Forelimb muscle (tissue), 1 donor: ENCODE results near the gene SELENOS. TPM values are rescaled to one million over a fixed set of nuclear protein-coding genes. Genes with fewer than 3 reads are reported as not detected.

Source experiments
- DNase-seq: peaks from one replicate; pipeline ENCODE4 v3.0.0-alpha.2; 2013; ENCODE audit warnings: low read depth
- polyA plus RNA-seq: library from polyadenylated mRNA; unstranded; fragments of 120-200 nt; gene quantifications from one replicate; pipeline ENCODE4 v1.2.1, GENCODE V29; 2013; ENCODE audit not compliant: insufficient read length

SELENOS gene, protein sequence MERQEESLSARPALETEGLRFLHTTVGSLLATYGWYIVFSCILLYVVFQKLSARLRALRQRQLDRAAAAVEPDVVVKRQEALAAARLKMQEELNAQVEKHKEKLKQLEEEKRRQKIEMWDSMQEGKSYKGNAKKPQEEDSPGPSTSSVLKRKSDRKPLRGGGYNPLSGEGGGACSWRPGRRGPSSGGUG
- polyA plus RNA-seq: 35.9 TPM

DNA sequence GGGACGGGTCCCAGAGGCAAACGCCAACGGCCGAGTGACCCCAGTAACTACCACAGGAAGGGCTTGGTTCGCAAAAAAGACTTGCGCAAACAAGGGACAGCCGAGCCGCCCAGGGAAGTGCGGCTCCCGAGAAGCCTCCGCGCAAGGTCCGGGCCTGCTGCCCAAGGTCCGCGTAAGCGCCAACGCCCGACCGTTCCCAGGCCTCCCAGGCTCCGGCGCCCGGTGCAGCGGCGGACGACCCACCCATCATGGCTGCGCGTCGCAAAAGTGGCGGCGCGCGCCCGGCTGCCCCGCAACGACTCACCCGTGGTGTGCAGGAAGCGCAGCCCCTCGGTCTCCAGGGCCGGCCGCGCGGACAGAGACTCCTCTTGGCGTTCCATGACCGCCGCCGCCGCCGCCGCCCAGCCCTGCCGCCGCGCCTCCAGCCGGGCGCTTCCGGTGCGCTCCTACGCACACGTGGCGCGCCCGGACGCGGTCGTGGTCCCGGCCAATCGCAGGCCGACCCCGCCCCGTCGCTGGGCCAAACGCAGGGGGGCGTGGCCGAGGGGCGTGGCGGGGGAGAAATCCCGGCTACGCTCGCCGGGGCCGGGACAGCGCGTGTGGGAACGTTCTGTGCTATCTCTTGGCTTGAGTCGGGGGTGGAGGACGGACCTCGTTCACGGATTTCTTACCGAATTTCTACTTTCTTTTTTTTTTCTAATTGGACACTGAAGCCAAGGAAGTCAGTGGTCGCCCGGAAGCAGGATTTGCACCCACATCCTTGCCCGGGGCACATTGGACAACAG lies at the start of gene SELENOS:
TSS of gene SELENOS (minus strand) at position 448 of the 785 bp plus-strand sequence. CDS start at position 380, 68 bp downstream.
- no peak for DNase-seq

DNA sequence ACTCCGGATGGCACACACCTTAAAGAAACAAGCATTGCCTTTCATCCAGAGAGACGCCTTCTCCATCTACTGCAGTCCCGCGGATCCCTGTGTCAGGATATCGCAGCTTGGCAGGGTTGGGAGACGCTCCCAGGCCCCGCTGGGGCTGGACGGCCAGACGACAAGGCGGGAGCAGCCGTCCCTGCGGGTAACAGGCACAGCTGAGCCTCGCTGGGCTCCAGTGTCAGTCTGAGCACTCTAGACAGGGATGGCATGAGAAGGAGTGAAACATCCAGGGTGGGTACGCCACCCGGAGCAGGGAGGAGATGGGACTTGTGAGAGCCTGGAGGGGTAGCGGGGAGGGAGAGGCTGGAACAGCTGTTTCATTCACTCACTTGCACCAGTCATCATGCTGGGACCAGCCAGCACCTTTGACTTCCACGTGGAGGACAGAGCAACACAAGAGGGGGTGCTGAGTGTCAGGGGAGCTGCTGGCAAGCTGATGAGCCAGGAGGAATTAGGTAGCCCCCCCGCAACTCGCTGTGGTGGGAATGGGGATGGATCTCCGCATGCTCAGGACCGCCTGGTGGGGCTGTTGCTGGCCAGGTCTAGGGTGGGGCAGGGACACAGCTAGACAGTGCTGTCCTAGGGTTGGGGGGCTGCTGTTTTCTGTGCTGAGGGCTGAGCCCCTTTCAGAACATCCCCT lies 49.3 kb upstream of the SELENOS start:
- DNase-seq: no peak

DNA sequence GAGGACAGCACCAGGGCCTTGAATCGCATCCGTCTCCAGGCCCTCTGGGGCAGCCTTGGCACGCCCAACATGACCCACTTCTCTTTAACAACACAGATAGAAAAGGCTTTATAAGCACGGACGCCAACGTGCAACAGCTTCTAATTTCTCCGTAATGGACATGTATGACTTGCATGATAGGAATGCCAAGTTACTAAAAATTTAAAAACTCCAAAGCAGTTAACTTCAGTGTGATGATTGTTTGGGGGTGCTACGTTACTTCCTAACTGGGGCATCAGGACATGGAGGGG lies 48.7 kb upstream of the SELENOS start:
- no peak for DNase-seq

DNA sequence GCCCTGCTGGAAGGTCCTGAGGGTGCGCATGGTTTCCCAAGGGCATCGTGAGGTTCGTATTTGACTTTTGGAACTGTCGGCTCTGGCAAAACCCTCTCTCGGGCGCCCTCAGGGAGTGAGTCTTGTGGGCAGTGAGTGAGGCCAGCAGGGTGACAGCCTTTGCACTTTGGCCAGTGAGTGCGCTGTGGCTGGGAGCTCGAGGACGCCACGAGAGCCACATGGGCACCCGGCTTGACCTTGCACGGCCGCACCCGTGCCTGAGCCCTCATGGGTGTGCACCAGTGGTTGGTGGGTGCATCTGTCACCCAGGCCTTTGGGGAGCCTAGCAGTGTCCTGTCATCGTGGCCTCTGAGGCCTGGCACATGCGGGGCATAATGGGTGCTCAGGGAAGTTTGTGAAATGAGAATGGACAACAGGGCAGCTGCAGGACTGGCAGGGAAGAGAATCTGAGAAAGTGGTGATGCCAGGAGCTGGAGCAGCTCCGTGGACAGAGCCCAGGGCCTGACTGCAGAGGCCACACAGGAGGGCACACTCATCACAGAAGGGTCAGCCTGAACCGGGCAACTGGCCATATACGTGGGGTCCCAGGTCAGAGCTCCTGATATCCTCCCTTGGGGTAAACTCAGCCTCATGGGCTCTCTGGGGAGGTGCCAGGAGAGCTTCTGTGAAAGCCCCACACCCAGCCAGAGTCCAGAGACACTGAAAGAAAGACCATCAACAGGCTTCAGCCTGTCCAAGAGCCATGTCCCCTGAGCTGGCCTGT lies 48.2 kb upstream of the SELENOS start:
- no peak for DNase-seq

DNA sequence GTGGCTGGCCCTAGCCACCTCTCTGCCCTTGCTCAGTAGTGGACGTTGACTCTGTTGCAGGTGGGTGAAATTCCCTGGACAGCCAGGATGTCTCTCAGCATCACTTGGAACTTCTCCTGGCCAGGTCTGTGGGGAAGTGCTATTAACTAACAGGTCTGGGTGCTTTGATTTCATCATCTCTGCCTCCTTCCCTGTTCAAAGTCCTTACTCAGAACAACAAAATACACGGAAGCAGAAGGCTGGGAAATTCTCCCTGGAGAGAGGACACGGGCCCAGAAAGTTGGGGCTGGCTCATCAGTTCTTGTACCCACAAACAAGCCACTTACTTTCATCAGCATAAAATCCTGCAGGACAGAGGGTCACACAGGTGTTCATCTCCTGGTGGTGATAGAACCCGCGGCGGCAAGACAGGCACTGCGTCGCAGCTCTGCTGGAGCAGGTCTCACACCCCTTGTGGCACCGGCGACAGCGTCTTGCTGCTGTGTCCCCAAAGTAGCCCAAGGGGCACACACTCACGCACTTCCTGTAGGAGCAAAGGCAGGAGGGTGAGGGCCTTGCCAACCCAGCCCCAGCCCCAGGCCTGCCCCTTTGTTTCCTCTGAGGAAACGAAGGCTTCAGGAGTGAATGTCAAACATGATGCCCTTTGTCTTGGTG lies 47.4 kb upstream of the SELENOS start:
- DNase-seq: no peak

- no peak for DNase-seq
Measured at GRCh38 chr15:101323793-101324523, 46.7 kb upstream of the SELENOS start.

- DNase-seq: no peak
Measured at GRCh38 chr15:101322854-101323477, 45.7 kb upstream of the SELENOS start.

DNA sequence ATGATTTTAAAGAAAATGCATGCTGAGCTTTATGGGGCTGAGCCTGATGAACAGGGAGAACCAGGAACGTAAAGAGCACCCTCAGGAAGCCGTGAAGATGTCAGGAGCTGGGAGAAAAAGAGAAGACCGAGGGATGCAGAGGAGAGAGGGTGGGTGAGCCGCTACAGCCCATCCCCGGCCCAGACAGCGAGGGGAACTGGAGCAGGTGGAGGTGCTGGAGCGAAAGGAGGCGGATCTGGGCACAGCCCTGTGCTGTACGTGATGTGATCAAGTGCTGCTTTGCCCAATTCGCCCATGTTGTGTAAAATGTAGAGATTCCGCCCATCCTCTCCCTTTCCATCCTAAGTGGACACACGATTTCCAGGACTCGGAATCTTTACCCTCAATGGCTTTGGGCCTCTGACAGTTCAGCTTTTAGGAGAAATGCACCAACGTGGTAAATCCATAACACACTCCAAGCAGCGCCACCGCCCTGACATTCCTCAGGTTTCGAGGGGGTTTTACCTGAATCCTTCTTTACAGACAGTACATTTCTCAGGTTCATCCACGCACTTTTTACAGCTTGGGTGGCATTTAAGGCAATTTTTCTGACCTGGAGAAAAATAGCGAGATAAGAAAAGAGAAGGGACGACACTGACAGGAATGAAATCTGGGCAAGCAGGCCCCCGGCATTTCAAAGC lies 44.9 kb upstream of the SELENOS start:
- DNase-seq: no peak

DNA sequence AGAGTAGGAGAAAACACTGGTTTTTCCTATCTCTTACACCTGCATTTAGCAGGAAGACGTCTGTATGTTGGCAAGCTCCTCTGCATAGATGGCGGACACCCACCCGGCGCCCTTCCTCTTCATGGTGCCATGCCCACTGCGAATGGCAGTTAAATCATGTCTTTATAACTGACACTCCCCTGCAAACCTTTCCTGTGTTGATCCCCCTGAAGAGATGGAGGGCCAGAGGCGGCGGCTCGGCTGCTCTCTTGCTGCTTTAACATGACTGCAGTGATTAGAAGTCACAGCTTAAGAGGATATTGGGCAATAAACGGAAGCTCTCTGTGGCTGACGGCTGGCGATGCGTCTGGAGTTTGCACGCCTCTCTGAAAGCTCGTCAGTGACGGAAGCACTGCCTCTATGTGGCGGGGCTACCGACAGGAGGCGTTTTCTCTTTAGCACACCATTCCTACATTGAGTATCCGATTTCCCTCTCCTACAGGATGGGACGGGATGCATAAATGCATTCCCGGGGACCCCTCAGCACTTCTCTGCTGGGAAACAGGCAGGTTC lies 43.3 kb upstream of the SELENOS start:
- DNase-seq: no peak

- DNase-seq: no peak
Measured at GRCh38 chr15:101318839-101319238, 41.6 kb upstream of the SELENOS start.

DNA sequence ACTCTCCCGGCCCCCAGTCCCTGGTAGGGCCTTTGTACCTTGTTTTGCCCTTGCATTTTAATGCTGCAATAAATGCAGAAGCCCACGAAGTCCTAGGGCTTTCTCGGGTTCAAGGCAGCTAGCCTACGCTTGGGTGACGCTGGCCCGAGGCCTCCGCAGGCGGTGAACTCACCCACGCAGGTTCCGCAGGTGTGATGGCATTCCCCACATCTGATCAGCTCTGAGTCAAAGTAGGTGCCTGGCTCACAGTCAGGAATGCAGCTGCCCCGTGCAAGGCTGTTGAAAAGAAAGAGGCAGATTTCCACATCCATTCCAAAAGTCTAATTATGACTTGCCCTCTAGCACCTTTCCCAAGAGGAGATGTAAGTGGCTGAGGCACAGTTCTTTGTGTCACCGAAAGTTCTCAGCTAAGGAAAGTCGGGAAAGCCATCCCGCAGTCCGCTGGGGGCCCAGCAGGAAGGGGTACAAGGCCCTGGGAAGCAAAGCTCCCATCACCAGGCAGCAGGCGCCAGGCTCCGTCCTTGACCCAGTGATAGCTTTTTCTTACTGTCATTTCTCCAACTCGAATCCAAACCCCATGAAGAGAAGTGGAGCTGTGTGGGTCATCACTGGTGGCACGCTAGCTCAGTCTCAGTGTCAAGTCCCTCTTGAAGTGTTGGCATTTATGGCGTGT lies 41.0 kb upstream of the SELENOS start:
- DNase-seq: no peak

DNA sequence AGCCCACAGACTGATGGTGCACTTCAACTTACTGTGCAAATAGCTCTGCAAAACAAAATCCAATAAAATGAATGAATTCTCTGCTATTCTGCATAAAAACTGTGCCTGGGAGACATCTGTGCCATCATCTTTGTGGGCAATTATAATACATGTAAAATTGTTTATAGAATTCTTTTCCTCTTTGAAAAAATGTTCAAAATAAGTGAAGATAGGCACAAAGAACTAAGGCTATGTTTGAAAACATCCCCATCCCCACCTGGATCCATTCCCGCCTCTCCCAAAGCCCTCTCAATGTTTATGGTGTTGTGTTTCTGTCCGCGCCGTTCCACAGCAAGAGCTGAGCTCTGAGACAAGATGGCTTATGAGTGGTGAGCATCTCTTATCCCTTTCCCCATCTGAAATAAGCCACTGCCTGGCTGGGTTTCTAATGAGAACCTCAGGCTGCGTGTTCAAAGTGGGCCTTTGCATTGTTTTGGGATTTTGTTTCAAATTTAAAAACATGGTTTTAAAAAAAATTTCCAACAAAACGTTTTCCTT lies 40.1 kb upstream of the SELENOS start:
- DNase-seq: no peak

DNA sequence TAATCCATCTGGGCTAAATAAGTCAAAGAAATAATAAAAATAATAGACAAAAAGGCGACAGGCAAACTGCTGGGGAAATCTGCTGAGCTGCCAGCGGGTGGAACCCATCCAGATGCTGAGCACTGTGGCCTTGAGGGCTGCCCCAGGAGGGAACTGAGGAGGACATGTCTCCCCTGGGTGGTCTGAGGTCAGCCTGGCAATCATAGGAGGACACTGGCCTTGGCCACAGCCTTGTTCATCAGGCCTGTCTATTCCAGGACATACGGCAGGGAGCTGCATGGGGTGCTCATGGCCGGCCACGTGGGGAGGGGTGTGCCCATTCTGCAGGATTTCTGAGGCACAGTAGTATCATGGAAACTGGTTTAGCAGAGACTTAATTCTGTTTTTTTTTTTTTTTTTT lies 39.2 kb upstream of the SELENOS start:
- DNase-seq: no peak

DNA sequence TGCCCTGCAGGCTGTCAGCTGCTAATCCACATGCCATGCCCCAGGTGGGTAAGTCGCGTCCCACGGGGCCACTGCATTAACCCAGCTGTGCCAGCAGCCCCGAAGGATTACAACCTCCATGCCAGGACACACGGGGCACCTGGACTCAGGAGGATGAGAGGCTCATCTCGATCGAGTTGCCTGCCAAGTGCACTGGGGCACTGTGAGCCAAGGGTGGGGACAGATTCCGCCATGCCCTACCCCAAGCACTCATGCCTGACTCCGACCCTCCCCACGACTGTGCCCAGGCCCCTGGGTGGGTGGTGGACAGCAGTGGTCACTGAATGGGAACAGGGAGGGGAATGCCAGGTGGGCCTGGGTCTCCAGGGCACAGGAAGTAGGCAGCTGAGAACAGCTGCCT lies 38.5 kb upstream of the SELENOS start:
- DNase-seq: no peak

DNA sequence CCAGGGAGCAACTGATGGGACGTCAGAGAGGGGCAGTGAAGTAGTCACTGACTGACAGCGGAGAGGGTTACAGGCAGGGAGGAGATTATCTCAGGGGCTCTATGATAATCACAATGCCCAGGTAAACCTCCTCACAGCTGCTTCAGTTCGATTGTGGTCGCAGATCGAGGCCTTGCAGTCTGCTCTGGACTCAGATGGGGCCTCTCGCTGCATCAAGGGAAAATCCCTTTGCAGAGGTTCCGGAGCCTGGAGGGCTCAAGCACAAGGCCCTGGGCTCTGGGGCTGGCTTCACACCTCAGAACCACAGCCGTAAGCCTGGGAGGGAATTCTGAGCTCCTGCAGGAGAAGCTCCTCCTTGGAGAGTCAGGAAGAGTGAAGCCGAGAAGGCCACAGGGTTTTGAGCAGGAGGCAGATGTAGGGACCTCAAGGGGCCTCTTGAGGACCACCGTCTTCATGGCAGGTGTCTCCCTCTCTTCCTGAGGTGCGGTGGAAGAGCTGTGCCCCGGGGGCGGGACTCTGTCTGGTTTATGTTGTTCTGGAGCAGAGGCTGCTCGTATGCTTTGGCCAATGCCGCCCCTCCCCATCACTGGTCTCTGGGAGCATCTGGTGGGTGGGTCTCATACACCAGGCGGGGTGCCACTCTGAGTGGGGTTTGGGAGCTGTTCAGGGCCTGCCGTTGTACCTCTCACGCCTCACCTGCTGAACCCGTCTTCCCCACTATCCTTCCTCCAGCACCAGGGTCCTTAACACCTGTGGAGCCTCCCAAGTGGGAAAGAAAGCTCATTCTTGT lies 37.2 kb upstream of the SELENOS start:
- no peak for DNase-seq

DNA sequence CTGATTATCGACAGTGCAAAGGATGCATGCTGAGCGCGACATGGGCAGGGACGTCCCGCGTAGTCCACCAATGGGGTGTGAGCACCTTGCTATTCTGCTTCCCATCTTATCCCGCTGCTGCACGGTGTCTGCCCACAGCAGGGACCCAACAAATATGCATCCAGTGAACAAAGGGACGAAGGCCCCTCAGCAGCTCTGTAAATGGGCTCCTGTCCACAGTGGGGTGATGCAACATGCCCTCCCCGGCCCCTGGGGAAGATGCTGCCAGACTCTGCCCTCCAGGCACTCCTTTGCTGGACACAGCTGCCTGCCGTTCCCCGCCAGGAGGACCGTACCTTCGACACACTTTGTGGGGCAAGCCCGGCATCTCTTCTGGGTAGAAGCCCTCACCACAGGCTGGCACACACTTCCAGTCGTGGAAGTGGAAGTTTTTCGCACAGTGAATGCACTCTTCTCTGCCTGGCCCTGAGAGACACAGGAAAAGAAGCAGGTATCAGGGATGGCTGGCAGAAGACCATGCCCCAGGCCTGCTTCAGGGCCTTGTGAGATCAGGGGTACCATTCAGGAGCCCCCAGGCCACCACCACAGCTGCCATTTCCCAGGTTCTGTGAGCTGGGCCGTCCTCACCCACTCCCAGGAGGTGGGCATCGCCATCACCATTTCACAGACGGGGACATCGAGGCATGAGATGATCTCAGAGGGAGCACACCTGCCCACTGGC lies 35.9 kb upstream of the SELENOS start:
- DNase-seq: no peak

DNA sequence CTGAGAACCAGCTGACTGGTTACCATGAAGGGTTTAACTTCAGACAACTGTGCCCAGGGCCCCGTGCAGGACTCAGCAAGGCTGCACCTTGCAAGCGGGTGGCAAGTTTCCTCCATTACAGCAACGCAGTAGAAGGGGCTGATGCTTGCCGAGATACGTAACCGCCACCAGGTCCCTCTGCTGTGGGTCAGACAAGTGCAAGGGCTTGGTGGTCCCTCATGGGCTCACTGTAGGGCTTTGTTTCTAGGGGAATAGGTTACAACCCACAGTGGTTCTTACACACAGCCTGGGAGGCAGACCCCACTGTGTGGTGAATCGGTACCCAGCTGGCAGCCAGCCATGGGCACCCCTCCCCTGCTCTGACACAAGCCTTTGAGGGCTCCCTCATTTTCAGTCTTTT lies 33.2 kb upstream of the SELENOS start:
- no peak for DNase-seq

GRCh38 chr15:101310161-101310480 lies 32.8 kb upstream of the SELENOS start:
- no peak for DNase-seq
